Myocyte (in vitro differentiated cells): ENCODE data around the gene LYST. TPM values are rescaled to one million over a fixed set of nuclear protein-coding genes. Genes with fewer than 3 reads are reported as not detected.
A peak's percentile ranks its signal among the peaks of the same experiment; 100 is the strongest.
"Not testable (repeated sequence)": the region's sequence is repeated elsewhere in the genome, so short reads cannot be mapped to it uniquely, and the experiment has no call there.

Experiments used
- DNase-seq: peaks from one replicate; pipeline ENCODE4 v3.0.0-alpha.2; 2012; ENCODE audit warnings: low read depth
- total RNA-seq: library from RNA; depleted of rRNA; stranded (reverse); fragments of >200 nt; gene quantifications from 2 replicates; pipeline ENCODE4 v1.2.3, GENCODE V29; 2014

Gene LYST
- total RNA-seq, 1 donor from 2014 or later: 11.3 TPM

DNA sequence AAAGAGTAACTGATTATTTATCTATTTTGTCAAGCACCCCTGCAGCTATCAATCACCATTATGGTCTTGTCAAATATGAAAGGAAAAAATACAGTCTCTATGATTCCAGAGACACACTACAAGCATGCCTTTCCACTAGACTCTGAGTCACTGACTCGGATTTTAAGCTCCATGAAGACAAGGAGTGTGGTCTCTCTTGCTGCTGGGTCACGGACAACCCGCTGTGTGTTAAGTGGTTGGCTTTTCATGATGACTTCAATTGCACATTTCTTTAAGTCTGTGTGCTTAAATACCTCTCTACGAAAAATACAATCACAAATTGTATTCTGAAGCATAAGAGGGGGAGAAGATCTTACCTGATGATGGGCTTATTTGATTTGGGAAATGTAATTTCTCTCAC, 203.1 kb downstream of the LYST start:
- DNase-seq: no peak

DNA sequence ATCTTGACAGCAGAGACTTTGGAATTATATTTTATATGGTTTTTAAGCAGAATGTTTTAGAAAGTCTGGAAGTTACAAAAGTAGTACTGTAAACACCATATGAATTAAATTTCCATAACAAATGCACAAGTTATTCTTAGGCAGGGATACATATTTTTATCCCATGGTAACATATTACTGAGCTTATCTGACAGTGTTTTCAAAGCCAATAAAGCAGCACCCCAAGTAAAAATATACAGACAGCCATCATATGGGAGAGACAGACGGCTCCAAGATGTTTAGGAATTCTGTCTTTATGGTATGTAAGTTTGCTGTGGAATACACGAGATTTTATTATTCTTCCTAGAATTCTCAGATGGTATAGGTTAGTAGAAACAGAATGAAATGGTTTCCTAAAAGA, 205.1 kb downstream of the LYST start:
- DNase-seq: no peak

DNA sequence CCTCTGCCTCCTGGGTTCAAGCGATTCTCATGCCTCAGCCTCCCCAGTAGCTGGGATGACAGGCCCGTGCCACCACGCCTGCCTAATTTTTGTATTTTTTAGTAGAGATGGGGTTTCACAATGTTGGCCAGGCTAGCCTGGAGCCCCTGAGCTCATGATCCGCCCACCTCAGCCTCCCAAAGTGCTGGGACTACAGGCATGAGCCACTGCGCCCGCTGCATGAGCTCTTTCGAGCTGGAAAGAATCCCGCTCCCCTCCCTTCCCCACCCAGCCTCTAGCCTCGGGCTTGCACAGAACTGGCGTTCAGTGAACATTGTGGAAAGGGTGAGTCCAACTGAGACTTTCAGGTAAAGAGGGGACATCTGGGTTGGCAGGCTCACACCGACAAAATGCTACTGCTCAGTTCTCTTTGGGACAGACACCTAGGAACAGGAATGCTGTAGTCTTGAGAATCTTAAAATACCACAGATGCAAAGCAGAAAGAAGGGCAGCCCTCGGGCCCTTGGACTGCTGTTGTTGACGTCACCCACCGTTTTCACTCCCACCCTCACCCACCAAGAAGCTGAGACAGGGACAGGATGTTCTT, 207.4 kb downstream of the LYST start:
- no peak for DNase-seq

DNA sequence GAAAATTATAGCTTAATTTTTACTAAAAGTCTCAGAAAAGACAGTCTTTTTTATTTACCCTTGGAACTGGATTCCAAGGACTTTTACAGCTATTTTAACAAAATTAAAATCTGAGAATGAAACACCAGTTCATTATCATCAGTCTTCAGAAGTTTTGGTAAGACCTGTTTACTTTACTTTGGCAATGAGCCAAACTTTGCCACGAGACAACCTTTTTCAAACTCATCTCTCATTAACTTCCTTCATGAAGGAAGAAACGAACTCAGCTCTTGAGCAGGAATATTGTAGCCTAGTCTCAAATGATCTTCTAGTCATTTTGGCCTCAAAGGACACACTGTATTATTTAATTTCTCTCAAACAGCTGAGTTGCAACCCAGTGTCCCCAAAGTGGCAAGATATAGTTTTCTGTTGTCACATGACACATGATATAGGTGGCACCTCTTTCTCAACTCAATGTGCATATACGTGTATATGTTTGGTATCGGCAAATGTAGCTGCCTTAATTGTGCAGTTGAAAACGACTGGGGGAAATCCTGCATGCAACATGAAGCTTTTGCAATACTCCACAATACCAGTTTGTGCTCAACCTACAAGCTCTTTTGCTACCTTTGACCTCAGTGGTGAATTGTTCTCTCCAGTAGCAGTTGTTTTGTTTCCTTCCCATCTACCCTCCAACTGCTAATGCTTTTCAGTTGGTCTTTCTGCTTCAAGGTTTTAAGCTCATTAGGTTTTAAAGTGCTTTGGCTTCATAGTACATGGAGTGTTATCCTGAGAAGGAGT, 208.8 kb downstream of the LYST start:
- no peak for DNase-seq

DNA sequence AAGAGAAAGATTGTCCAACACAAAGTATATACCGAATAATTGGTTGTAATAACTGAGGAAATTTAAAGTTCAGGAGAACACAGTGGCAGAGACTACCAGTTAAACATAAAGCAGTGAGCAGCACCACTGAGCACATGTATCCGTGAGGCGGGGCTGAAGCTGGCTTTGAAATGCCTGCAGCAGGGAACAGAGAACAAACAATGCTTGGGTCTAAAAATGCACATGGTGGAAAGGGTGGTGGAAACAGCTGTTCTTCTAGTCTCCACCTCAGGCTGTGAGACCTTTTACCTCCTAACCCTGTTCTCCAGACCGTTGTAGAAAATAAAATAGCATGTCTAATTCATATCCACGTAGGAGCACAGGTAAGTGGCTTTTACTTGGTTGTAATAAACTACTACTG, 209.4 kb downstream of the LYST start:
- peak; percentile 22 for DNase-seq

DNA sequence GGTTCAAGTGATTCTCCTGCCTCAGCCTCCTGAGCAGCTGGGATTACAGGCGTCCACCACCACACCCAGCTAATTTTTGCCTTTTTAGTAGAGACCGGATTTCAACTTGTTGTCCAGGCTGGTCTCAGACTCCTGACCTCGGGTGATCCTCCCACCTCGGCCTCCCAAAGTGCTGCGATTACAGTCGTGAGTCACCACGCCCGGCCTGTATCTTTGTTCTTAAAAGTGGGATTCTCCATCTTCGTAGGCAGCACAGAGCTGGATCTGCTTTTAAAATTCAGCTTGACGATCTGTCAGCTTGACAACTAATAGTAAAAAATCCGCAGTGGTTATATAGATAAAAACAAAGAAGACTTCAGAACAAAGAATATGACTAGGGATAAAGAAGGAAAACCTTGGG, 214.3 kb downstream of the LYST start:
- no peak for DNase-seq

DNA sequence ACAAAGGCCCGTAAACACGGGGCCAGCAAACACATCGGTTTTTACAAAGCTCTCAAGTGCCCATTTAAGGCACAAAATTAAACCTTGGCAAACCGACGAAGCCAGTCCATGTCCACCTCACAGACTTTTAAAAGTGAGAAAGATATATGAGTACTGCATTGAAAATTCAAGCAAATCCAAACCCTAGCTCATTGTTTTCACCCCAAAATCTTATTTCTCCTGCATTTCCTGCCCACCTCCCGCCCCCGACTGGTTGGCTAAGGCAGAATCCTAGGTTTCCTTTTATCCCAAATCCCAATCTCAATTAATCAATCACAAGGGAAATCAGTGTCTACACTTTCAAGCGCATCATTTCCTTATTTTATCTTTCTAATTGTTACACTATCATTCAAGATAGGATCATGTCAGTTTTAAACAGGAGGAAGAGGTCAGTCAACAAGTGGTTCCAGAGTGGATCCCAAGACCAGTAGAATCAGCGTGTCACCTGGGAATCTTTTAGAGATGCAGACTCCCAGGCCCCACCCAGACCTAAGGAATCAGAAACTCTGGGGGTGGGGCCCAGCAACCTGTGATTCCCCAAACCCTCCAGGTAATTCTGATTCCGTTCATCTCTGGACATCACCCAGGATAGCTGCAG, 215.4 kb downstream of the LYST start:
- DNase-seq: no peak

DNA sequence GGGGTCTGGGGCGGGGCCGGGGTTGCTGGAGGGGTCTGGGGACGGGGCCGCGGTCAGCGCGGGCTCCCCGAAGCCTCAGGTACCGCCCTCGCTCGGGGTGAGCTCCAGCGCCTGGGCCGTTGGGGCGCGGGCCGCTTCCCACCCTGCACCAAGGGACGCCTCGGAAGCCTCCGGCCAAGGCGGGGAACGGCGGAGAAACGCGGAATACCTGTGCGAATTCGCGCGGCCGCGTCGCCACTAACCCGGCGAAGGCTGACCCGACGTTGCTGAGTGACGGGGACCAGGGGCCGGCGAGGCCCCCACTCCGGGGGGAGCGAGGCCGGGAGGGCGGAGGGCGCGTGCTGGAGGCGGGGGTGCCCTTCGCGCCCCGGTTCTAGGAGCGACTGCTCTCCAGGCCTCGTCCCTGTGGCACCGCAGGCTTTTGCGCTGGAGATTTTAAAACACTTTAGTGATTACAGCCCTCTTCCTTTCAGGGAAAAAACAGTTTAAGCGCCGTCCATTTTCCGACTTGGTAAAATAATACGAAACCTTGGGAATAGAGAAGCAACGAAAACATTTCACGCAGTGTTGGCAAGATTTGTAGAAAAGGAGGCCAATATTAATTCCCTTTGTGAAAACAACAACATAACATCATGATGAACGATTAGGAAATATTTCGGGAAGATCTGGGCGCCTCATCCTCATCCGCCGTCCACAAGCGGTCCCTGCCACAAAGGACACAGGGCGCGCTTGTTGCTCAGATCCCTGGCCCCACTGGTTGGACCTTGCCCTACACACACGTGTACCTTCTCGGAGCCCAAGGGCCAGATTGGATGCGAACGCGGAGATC, 216.2 kb downstream of the LYST start:
- no peak for DNase-seq

DNA sequence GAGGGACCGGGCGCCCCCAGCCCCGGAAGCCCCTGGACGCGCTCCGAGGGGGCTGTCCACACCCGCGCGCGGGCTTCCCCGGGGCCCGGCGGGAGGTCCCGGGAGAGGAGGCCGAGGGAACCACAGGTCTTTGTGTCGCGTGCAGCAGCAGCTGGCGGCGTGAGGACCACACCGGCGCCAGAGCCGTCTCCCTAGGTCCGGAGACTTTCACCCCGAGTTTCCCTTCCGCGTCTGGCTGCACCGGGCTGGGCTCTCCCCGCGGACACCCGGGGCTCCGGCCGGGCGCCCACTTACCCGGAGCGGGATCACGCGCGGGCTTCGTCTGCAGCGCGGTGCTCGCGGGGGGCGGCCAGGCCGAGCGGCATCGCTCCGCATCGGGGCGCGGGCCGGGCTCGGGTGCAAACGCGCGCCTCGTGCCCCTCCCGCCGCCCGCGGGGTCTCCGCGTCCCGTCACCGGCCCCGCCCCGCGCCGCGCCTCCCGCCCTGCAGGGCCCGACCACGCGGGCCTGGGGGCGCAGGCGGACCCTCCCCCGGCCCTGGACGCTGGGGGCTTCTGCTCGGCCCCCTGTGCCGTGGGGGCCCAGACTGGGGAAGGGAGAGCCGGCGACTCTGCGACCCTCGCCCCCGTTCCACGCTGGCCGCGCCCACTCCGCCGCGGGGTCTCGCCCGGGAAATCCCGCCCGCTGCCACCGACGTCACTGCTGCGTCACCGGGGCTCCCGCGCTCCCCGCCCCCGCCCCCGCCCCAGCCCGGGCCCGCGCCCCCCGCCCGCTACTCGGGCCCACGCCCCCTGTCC, 217.1 kb downstream of the LYST start, which contains the start of gene GNG4:
Gene GNG4 (minus strand): TSS at position 417 of the 796 bp plus-strand sequence. CDS start 65,946 bp downstream, outside the sequence.
- DNase-seq: no peak

DNA sequence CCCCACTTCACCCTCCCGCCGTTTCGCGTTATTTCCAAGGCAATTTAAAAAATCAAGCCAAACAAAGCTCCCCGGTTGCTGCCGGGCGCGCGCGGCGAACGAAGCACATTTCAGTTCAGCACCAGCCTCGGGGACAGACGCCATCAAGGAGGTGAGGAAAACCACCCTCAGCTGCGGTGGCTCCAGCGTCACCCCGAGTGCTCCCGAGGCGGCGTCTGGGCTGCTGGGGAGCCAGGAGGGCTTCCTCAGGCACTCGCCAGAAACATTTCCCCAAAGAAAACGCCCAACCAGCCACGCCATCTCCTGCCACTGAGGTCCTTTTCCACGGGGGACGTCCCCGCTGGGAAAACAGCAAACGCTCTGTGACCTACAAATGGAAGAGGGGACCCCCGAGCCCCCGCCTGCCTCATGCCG, 217.7 kb downstream of the LYST start:
- peak; percentile 74 for DNase-seq

DNA sequence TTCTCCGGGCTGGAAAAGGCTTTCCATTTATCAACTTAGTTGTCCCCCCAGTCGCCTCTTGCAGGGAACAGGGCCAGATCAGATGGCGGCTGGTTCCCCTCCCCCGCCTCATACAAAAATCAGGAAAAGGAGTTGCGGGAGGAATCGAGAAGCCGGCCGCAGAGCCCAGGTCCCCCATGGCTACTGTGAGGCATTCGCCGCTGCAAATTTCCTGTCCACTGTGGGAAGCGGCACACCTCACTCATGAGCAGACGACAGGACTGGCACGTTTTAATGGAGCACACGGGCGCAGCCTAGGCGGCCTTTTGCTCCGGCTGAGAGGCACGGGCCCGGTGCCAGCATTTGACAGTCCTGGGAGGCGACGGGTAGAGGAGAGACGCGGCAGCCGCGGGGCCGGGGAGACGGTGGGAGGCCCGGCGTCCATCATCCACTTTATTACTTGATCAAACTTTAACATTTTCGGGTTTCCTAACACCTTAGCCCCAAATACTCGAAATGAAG, 218.2 kb downstream of the LYST start:
- DNase-seq: no peak

DNA sequence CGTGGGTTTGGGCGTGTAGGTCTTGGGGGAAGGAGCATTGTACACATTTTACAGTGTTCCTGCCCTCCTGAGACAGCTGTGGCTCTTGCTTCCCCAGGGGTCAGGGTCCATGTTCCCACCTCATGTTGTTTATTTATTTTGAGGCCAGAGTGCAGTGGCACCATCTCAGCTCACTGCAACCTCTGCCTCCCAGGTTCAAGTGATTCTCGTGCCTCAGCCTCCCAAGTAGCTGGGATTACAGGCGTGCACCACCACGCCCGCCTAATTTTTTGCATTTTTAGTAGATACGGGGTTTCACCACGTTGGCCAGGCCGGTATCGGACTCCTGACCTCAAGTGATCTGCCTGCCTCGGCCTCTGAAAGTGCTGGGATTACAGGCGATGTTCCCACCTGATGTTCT, 219.2 kb downstream of the LYST start:
- not testable (repeated sequence) for DNase-seq

DNA sequence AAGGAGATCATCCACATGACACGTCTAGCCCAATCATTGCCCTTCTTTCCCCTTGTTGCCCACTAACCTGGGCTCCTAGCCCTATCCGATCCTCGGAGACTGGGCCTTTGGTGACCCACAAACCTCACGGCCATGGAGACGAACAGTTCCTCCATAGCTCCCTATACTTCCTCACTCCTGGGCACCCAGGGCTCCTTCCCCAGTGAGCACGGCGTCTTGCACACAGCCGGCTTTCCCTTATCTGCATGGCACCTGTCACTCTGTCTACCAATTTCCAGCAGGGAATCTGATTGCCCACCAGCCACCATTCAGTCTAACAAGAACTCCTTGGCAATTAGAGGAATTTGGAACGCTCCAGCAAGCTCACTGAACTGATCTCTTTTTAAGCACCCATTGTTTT, 220.2 kb downstream of the LYST start:
- no peak for DNase-seq

DNA sequence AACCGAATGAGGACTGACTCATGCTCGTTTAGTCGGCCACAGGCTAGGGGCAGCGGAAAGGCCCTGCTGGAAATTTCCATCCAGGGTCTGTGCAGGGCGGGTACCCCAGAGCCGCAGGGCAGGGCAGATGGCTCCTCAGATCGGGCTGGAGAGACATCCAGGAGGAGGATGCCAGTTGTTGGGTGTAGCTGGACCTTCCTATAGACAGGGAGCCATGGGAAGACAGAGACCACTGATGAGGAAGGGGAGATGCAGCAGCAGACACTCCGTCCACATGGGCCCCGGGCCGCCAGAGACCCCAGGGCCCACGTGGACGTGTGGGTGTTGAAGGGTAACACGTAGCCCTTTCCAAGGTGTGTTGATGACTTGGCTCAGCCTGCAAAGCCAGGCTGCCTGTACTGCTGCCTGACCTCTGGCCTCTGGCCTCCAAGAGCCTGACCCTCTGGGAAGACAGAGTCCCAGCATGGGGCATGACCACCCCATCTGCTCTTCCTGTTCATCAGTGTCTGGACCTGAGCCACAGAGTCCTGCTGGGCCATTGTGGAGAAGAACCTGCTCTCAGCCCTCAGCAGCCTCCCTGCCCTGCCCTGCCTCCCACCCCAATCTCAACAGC, 221.9 kb downstream of the LYST start:
- DNase-seq: no peak

DNA sequence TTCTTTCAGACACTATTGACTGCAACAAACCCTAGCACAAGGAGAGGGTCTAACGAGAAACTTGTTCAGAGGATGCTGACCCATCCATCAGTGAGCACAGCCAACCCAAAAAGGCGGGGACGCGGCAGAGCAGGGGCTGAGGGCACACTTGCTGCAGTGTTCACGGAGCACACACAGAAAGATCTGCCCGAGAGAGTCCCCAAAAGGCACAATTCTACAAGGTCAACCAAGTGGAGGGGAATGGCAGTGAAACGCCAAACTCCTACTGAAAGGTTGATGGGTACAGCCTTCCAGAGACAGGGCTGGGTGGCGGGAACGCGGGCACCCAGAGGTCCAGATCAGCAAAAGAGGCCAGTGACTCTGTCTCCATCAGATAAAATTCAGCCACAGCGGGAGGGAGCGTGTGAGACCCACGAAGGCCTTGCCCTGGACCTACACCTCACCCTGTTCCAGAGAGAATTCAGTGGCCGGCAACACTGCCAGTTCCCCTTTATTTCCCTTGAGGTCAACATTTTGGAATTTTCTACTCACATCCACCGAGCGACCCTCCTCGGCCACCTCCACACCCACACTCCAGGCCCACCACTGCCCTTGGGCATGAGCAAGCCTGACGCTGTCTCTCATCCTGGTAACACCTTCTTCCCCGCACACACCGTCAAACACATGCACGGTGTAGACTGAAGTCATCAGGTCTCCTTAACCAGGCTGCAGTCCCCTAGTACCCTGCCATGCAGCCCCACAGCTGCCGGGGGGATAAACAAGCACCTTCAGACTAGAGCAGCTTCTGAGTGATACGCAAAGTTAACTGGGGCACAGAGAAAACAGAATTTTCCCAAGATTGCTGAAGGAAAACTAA, 222.6 kb downstream of the LYST start:
- no peak for DNase-seq

DNA sequence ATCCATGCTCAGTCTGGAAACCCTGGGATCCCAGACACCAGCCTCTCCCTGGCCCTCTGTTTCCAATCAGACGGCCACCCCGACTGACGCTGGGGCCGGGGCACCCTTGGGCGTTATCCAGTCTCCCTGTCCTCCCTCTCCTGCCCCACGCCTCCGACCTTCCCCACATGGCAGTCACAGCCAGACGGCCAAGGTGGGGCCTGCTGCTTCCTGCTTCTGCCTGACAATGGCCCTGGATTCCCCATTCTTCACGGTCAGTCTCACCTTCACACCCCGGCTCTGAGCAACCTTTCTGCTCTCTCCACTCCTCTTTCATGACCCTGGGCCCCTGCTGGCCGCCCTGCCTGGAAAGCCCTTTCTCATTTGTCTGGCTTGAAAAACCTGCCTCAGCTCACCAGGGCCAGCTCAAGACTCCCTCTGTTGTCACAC, 223.7 kb downstream of the LYST start:
- no peak for DNase-seq

DNA sequence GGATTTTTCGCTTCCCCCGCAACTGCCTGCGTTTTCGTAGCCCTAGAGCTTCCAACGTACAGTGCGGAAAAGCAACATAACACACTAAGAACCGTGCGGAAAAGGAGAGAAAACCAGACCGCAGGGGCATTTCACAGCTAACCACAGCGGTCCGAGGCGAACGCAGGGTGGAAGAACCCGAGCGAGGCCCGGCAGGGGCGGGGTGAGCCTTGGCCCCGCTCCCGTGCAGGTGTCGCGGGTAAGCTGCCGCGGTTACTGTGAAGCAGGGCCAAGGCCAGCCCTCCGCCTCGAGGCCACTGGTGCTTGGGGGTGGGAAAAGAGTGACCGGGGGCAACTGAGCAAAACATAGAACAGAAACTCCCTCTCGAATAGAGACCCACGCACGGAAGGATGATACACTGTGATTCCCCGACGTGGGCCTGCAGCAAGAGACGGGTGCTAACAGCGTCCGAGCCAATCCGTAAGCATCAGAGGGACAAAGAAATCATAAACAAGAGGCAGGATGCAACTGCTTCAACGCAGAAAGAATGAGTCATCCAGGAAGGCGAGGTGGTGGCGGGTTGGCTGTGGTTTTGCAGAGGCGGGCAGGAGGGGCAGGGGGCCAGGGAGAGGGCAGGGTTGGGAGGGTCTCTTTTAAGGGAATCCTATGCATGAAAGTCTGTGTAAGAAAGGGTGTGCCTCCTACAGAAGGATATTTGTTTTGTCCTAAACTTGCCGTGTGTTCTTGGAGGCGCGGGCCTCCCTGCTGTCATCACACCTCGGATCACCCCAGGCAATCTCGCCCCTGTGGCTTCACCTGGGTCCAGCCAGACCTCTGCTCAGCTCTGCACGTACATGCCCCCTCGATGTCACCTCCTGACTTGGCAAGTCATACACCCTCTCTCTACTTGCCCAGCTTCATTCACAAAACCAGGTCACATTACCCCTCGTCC, 224.4 kb downstream of the LYST start:
- DNase-seq: no peak

DNA sequence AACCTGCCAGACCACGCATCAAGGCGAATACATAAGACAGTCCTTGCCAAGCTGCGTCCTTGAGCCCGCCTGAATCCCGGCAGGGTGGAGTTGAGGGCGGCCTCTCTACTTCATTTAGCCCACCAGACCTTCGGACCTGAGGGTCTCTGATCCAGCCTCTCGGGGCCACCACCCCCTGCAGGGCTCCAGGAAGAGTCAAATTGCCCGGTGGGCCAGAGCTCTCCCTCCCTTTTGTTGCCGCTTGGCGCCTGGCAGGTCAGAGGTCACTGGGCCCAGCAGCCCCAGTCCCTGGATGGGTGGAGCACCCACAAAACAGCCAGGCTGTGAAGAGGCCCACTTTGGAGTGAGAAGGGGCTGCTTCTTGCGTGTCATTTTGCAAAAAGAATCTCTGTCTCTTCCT, 226.1 kb downstream of the LYST start:
- DNase-seq: no peak
